Activated CD8-positive, alpha-beta memory T cell treated with anti-CD3 and anti-CD28 coated beads, Interleukin-2, amount 50 U/mL, for 1 hour (primary cell): ENCODE results near the gene EPB41L4B.
"Not testable (repeated sequence)": the region's sequence is repeated elsewhere in the genome, so short reads cannot be mapped to it uniquely, and the experiment has no call there.

Experiments used
- DNase-seq: peaks from one replicate; pipeline ENCODE4 v3.0.0-alpha.2; 2020; ENCODE audit errors: extremely low read depth

The EPB41L4B gene

DNA sequence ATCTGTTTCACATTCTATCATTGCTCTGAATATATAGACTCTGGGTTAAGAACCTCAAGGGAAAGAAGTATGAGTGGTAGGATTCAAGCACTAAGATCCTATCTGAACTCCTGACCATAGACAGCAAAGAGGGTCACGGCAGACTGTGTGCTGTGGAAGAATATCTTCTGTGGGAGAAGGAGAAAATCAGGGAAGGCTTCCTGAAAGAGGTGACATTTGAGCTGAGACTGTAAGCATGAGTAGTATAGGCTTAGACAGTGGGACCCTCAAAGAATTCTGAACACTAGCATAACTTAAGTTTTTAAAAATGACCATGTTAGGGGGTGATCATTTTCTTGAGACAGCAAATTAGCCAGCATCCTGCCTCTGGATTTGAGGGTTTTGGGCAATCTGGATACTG is 157.7 kb downstream of the EPB41L4B start:
- no peak for DNase-seq

GRCh38 chr9:109162677-109163076 is 158.2 kb downstream of the EPB41L4B start:
- no peak for DNase-seq

DNA sequence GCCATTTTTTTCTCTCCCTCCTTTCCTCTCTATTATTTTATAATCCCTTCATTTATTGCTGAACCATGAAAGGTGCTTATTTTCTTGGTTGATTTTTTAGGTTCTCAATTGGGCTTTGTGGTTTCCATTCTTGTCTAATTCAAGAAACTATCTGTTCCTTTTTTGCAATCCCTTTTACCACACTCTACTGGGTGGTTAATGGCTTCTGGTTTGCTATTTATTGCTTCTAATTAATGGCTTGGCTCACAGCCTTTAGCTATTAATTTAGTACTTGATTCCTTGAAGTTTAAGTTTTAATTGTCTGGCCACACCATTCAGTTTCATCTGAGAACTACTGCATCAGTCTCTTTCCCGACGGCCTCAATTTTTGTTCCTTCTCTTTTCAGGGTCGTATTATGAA is 159.4 kb downstream of the EPB41L4B start:
- DNase-seq: no peak

GRCh38 chr9:109159583-109159982 is 161.3 kb downstream of the EPB41L4B start:
- no peak for DNase-seq

DNA sequence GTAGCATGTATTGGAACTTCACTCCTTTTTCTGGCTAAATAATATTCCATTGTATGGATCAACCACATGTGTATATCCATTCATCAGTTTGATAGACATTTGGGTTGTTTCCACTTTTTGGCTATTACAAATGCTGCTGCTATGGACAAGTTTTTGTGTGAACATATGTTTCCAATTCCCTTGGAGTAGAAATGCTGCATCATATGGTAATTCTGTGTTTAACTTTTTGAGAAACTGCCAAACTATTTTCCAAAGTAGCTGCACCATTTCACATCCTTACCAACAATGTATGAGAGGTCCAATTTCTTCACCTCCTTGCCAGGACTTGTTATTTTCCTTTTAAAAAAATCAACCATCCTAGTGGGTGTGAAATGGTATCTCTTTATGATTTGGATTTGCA is 162.2 kb downstream of the EPB41L4B start:
- DNase-seq: no peak

DNA sequence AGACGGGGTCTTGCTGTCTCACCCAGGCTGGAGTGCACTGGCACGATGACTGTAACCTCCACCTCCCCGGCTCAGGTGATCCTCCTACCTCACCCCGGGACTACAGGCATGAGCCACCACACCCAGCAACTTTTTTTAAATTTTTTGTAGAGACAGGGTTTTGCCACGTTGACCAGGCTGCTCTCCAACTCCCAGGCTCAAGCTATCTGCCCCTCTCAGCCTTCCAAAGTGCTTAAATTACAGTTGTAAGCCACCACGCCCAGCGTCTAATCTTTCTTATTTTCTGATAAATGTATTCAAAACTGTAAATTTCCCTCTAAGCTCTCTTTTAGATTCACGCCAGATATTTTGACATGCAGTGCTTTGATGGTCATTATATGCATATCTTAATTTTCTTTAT is 164.2 kb downstream of the EPB41L4B start:
- DNase-seq: no peak

GRCh38 chr9:109150925-109151545 is 169.8 kb downstream of the EPB41L4B start:
- no peak for DNase-seq

- DNase-seq: no peak
Observed at GRCh38 chr9:109149722-109150121, 171.1 kb downstream of the EPB41L4B start.

GRCh38 chr9:109149089-109149488 is 171.8 kb downstream of the EPB41L4B start:
- DNase-seq: no peak

- DNase-seq: no peak
Observed at GRCh38 chr9:109145051-109145450, 175.8 kb downstream of the EPB41L4B start.

DNA sequence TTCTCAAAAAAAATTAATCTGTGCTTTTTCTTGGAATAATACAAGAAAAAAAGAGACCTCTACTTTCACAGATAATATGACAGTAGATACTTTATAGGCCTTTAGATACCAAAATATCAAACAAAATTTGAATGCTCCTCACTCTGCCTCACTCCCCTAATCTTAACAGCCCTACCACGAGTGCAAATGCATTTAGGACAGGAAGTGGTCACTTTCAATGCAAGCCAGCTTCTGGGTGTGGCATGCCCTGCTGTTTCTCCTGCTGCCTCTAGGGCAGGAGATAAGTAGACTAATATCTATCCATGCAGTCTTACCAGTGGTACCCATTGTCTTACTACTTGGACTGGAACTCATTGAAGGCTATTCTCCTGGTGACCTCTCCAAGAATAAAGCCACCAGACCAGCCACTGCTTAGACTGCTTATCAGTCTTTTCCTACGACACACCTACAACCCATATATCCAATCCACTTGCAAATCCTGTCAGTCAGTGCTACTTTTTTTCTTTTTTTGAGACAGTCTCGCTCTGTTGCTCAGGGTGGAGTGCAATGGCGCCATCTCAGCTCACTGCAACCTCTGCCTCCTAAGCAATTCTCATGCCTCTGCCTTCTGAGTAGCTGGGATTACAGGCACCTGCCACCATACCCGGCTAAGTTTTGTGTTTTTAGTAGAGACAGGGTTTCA is 176.8 kb downstream of the EPB41L4B start:
- DNase-seq: no peak

GRCh38 chr9:109141375-109141774 is 179.5 kb downstream of the EPB41L4B start:
- no peak for DNase-seq

- no peak for DNase-seq
Observed at GRCh38 chr9:109139851-109140250, 181.0 kb downstream of the EPB41L4B start.

DNA sequence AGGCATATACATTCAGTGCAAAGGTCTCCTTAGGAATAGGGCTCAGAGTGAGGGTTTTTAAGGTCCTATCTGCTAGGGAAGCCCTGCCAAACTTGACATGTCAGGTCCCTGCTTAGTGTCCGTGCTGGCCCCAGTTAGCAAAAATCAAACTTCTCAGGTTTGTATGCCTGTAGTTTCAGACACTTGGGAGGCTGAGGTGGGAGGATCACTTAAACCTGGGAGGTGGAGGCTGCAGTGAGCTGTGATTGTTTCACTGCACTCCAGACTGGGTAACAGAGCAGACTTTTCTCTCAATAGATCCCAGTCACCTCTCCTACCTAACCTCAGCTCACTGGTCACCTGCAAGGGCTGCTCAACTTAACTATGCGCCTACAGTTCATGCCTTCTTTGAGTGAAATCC is 182.4 kb downstream of the EPB41L4B start:
- DNase-seq: no peak

DNA sequence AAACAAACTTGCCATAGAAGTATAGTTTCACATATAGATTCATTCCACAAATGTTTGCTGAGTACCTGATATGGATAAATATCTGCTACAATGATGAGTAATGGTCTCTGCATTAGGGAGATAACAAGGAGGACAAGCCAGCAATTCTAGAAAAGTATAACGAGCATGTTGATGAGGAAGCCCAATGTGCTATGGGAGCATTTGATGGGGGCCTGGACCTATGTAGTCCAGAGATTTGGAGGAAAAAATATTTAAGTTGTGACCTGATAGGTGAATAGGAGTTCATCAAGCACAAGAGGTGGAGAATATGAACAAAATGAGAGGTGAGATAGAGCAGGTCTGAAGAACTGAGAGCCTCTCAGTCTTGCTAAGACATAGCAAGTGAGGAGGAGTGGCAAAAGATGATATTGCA is 186.7 kb downstream of the EPB41L4B start:
- DNase-seq: no peak

DNA sequence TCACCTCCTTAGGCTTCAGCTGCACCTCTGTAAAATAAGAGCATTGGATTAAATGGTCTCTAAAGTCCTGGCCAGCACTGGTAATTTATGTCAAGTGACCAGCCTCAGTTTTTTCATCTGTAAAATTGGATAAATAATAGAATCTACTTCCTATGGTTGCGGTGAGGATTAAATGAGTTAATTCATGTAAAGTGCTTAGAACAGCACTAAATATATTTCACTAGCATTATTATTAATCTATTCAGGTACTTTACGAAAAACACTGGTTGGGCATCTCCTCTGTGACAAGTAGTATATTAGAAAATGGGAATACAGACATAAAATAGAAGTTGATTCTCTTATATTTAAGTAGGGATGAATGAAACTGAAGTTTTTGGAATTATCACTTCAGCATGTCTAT is 187.3 kb downstream of the EPB41L4B start:
- no peak for DNase-seq

DNA sequence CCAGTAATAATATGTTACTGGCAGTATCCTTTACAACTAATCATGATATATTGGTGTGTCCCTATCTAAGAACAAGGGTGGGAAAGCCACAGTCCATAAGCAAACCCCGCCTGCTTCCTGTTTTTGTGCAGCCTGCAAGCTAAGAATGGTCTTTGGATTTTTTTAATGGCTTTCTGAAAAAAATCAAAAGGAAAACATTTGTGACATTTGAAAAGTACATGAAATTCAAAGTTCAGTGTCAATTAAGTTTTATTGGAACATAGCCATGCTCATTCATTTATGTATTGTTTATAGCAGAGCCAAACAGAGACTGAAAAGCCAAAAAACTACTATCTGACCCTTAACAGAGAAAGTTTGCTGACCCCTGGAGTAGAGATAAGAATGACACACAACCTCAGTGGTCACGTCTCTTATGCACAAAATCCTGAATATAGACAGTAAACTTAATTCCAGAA is 188.3 kb downstream of the EPB41L4B start:
- DNase-seq: no peak

DNA sequence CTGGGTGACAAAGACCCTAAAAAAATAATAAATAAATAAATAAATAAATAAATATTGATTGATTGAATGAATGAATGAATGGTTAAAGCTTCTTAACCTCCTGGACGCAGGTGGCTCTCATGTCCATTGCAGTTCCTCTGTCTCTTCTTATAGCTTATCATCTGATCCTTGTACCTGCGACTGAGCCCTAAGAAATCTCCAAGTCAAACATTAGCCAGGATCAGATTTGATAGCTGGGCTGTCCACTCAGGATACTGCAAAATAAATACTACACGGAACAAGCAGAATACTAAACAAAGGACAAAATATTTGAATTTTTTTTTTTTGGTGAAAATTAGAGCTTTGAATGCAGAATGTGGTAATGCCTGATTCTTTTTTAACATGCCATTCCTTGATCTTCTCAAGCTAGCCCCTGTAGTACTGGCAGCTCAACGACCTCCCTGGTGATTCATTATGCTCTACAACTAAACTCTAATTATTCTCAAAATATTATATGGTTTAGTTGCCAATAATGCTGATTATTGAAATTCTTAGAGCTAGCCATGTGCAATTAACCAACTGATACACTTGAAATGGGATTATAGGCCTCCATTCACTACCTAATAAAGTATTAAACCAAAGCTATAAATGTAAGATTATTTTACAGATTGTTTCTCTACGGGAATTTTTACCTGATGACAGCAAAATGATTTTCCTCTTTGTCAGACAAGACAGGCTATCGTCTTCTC is 191.2 kb downstream of the EPB41L4B start:
- no peak for DNase-seq

GRCh38 chr9:109126671-109127070 is 194.2 kb downstream of the EPB41L4B start:
- DNase-seq: not testable (repeated sequence)

- DNase-seq: no peak
Observed at GRCh38 chr9:109124121-109124520, 196.7 kb downstream of the EPB41L4B start.

GRCh38 chr9:109122726-109123621 is 197.9 kb downstream of the EPB41L4B start:
- DNase-seq: no peak
